ENCODE measurements around the gene GREM2. TPM values are rescaled to one million over a fixed set of nuclear protein-coding genes. Genes with fewer than 3 reads are reported as not detected.

Gene GREM2
- total RNA-seq, 2 donors from 2014 or later: under 0.01 TPM; not detected in 1

- TF ChIP-seq, protein P1, sequence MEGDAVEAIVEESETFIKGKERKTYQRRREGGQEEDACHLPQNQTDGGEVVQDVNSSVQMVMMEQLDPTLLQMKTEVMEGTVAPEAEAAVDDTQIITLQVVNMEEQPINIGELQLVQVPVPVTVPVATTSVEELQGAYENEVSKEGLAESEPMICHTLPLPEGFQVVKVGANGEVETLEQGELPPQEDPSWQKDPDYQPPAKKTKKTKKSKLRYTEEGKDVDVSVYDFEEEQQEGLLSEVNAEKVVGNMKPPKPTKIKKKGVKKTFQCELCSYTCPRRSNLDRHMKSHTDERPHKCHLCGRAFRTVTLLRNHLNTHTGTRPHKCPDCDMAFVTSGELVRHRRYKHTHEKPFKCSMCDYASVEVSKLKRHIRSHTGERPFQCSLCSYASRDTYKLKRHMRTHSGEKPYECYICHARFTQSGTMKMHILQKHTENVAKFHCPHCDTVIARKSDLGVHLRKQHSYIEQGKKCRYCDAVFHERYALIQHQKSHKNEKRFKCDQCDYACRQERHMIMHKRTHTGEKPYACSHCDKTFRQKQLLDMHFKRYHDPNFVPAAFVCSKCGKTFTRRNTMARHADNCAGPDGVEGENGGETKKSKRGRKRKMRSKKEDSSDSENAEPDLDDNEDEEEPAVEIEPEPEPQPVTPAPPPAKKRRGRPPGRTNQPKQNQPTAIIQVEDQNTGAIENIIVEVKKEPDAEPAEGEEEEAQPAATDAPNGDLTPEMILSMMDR (IDR thresholded peaks at IDR 0.05): no peak
- no peak for TF ChIP-seq POLR2A (IDR thresholded peaks at IDR 0.05)
- H3K27me3 ChIP-seq: no peaks in the 10 kb centered on the region
- ATAC-seq (no peak), DNase-seq (no peak)
- WGBS, 2 donors: 63 to 72% methylated on average over 3 of the region's 3 CpGs
- H3K36me3 ChIP-seq (replicated peaks in 1 of 2; ENCODE audit: insufficient read depth in 1 of 2, low read depth in 2 of 2): no peaks in the 10 kb centered on the region
- intact Hi-C loops (cut with DNase I): no loop called here
- H3K4me3 ChIP-seq: no peak overlapping the region
- H3K27ac ChIP-seq: no peak overlapping the region
- no peaks in the 10 kb centered on the region for H3K9me3 ChIP-seq
- peaks cover 6% of the 10 kb centered on the region for H3K4me1 ChIP-seq
These were observed 13.5 kb downstream of the GREM2 start for GRCh38 chr1:240598216-240599001.

- intact Hi-C loops (cut with DNase I): no loop called here
- no peak overlapping the region for H3K27ac ChIP-seq
- no peaks in the 10 kb centered on the region for H3K9me3 ChIP-seq
- 16 to 26% methylated on average over 12 of the region's 12 CpGs for WGBS, 2 donors
- peak; percentile 47 for ATAC-seq
- H3K4me1 ChIP-seq: peaks cover 6% of the 10 kb centered on the region
- TF ChIP-seq, protein P1 (IDR thresholded peaks at IDR 0.05): no peak
- no peak for TF ChIP-seq POLR2A (IDR thresholded peaks at IDR 0.05)
- H3K27me3 ChIP-seq: no peaks in the 10 kb centered on the region
- no peaks in the 10 kb centered on the region for H3K36me3 ChIP-seq (replicated peaks in 1 of 2; ENCODE audit: insufficient read depth in 1 of 2, low read depth in 2 of 2)
- no peak overlapping the region for H3K4me3 ChIP-seq
- no peak for DNase-seq
These were observed 14.7 kb downstream of the GREM2 start for GRCh38 chr1:240597153-240597745.

DNA sequence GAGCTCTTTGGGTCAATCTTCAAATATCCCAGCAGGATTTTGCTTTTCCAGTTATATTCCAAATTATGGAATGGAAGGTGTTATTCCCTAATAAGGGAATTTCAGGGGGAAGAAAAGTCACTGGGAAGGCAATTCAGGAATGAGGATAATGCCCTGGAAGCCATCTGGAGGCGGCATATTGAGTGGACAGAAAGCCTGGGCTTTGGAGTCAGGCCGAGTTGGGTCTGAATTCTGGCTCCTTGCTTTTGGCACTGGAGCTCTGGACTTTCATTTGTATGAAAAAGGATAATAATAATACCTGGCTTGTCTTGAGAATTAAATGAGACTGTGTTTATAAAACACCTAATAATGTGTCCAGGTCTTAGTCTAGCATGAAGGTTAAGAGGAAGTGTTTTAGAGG, 16.5 kb downstream of the GREM2 start:
- no peak overlapping the region for H3K4me3 ChIP-seq
- TF ChIP-seq, protein P1 (IDR thresholded peaks at IDR 0.05): no peak
- no peak for TF ChIP-seq POLR2A (IDR thresholded peaks at IDR 0.05)
- no peaks in the 10 kb centered on the region for H3K27me3 ChIP-seq
- 85 to 88% methylated on average over 2 of the region's 2 CpGs for WGBS, 2 donors
- no peak for ATAC-seq
- intact Hi-C loops (cut with DNase I): no loop called here
- no peaks in the 10 kb centered on the region for H3K36me3 ChIP-seq (replicated peaks in 1 of 2; ENCODE audit: insufficient read depth in 1 of 2, low read depth in 2 of 2)
- peaks cover 6% of the 10 kb centered on the region for H3K4me1 ChIP-seq
- no peaks in the 10 kb centered on the region for H3K9me3 ChIP-seq
- no peak overlapping the region for H3K27ac ChIP-seq
- no peak for DNase-seq

- Histone ChIP-seq H3K36me3 (replicated peaks in 1 of 2; ENCODE audit: insufficient read depth in 1 of 2, low read depth in 2 of 2) (no peaks in the 10 kb centered on the region), H3K4me1 (no peaks in the 10 kb centered on the region), H3K27ac (no peak overlapping the region), H3K9me3 (no peaks in the 10 kb centered on the region), H3K27me3 (no peaks in the 10 kb centered on the region), H3K4me3 (no peak overlapping the region)
- intact Hi-C loops (cut with DNase I): no loop called here
- DNase-seq (no peak), ATAC-seq (no peak)
- TF ChIP-seq, protein P1 (IDR thresholded peaks at IDR 0.05): no peak
- no peak for TF ChIP-seq POLR2A (IDR thresholded peaks at IDR 0.05)
- WGBS, 2 donors: 64 to 79% methylated on average over 3 of the region's 3 CpGs
These were observed 20.4 kb downstream of the GREM2 start for GRCh38 chr1:240591564-240591963.
